Fibroblast of skin of left biceps (primary cell): Measurements from ENCODE around the gene MEOX1.
"Not testable (repeated sequence)": the region's sequence is repeated elsewhere in the genome, so short reads cannot be mapped to it uniquely, and the experiment has no call there.

Source experiments
- DNase-seq, 2 experiments: peaks; one replicate each; pipeline ENCODE4 v3.0.0-alpha.2; 2013; ENCODE audit warnings: low read depth in 2 of 2

The MEOX1 gene

GRCh38 chr17:43618276-43618675 lies 43.4 kb downstream of the MEOX1 start:
- DNase-seq: no peak

- no peak for DNase-seq
These were observed 44.9 kb downstream of the MEOX1 start for GRCh38 chr17:43616852-43617251.

GRCh38 chr17:43616421-43616820 lies 45.3 kb downstream of the MEOX1 start:
- no peak for DNase-seq

- no peak for DNase-seq
These were observed 45.7 kb downstream of the MEOX1 start for GRCh38 chr17:43616029-43616351.

GRCh38 chr17:43615330-43616028 lies 46.2 kb downstream of the MEOX1 start:
- DNase-seq: no peak

GRCh38 chr17:43614561-43614960 lies 47.2 kb downstream of the MEOX1 start:
- no peak for DNase-seq

- no peak for DNase-seq
These were observed 47.8 kb downstream of the MEOX1 start for GRCh38 chr17:43613917-43614316.

GRCh38 chr17:43612515-43612914 lies 49.2 kb downstream of the MEOX1 start:
- DNase-seq: no peak

- no peak for DNase-seq
These were observed 50.3 kb downstream of the MEOX1 start for GRCh38 chr17:43611230-43611969.

- DNase-seq: no peak
These were observed 51.9 kb downstream of the MEOX1 start for GRCh38 chr17:43609613-43610385.

GRCh38 chr17:43608313-43608712 lies 53.4 kb downstream of the MEOX1 start:
- DNase-seq: no peak

GRCh38 chr17:43604549-43604948 lies 57.2 kb downstream of the MEOX1 start:
- no peak for DNase-seq

- DNase-seq: no peak
These were observed 58.4 kb downstream of the MEOX1 start for GRCh38 chr17:43603321-43603720.

- DNase-seq: not testable (repeated sequence)
These were observed 59.2 kb downstream of the MEOX1 start for GRCh38 chr17:43602556-43602955.

- no peak for DNase-seq
These were observed 60.3 kb downstream of the MEOX1 start for GRCh38 chr17:43601280-43602039.

- peak; percentile 66 to 70 for DNase-seq
These were observed 61.9 kb downstream of the MEOX1 start for GRCh38 chr17:43599835-43600234.

- no peak for DNase-seq
These were observed 62.7 kb downstream of the MEOX1 start for GRCh38 chr17:43599046-43599395.

GRCh38 chr17:43598357-43599045 lies 63.2 kb downstream of the MEOX1 start:
- no peak for DNase-seq

- no peak for DNase-seq
These were observed 63.9 kb downstream of the MEOX1 start for GRCh38 chr17:43597624-43598356.

GRCh38 chr17:43595466-43595865 lies 66.3 kb downstream of the MEOX1 start:
- DNase-seq: no peak
